Body of pancreas (tissue), 4 donors: ENCODE measurements around the gene C14orf132. TPM values are rescaled to one million over a fixed set of nuclear protein-coding genes. Genes with fewer than 3 reads are reported as not detected.

ENCODE experiments used
- ATAC-seq: fragments of 150-250 bp; one replicate; pipeline ENCODE4 v1.9.1; 2016
- DNase-seq, 4 donors: peaks; one replicate each; pipeline ENCODE4 v3.0.0-alpha.2; 2019
- H3K27ac ChIP-seq, 4 donors: fragments of 200-600 bp; sonication (generic); 1 replicate in 3 of 4; 2 replicates in 1 of 4; pipeline versions ENCODE4 v1.5.1 to v1.6.1; 2016 to 2019; ENCODE audit warnings: mild to moderate bottlenecking in 1 of 4, mixed read lengths in 1 of 4, moderate library complexity in 1 of 4
- H3K27me3 ChIP-seq, 2 donors: fragments of 200-600 bp; sonication (generic); one replicate each; pipeline ENCODE4 v1.6.0; 2016; ENCODE audit warnings: mild to moderate bottlenecking in 1 of 2
- H3K36me3 ChIP-seq, 2 donors: fragments of 200-600 bp; sonication (generic); replicated peaks in 1 of 2; 2 replicates each; pipeline ENCODE4 v1.5.1; 2016; ENCODE audit warnings: low read depth in 2 of 2; ENCODE audit not compliant: insufficient read depth in 1 of 2
- H3K4me1 ChIP-seq: fragments of 200-600 bp; sonication (generic); one replicate; pipeline ENCODE4 v1.6.0; 2016
- H3K4me3 ChIP-seq, 2 donors: fragments of 200-600 bp; sonication (generic); 1 replicate in 1 of 2; 2 replicates in 1 of 2; pipeline ENCODE4 v1.5.1; 2016 to 2019
- H3K9me3 ChIP-seq, 3 donors: fragments of 200-600 bp; sonication (generic); 1 replicate in 2 of 3; 2 replicates in 1 of 3; pipeline ENCODE4 v1.5.1; 2016
- CTCF ChIP-seq, 7 experiments: fragments of 450-650 bp in 4 of 7; fragments of 200-600 bp in 3 of 7; sonication (generic) in 3 of 7; IDR thresholded peaks; one replicate each; pipeline ENCODE4 v1.5.1; 2016 to 2019; ENCODE audit warnings: antibody characterized with exemption in 7 of 7
- POLR2A ChIP-seq, 3 donors: fragments of 450-650 bp; IDR thresholded peaks; one replicate each; pipeline ENCODE4 v1.6.1; 2016; ENCODE audit warnings: antibody characterized with exemption in 3 of 3, mild to moderate bottlenecking in 2 of 3
- WGBS, 2 donors: methylation state at CpG; one replicate each; pipeline ENCODE4 v1.1.5; 2017; 5-methylcytosine and 5-hydroxymethylcytosine counted together
- intact Hi-C: fragments of 100-400 bp; cut with DNase I; formaldehyde crosslinking; loops from one replicate; pipeline ENCODE4 v1.15.1; 2023
- total RNA-seq, 2 donors: library from RNA; depleted of rRNA; stranded (reverse); fragments of >200 nt; gene quantifications; one replicate each; pipeline ENCODE4 v1.1.0, GENCODE V29; 2016

The C14orf132 gene
- total RNA-seq, 2 donors from 2014 or later, result 4.4 to 4.6 TPM

GRCh38 chr14:96053600-96054381 lies 14.6 kb downstream of the C14orf132 start:
- H3K27me3 ChIP-seq, result no peaks in the 10 kb centered on the region
- H3K27ac ChIP-seq, result no peak overlapping the region
- peak in 3 of 4 donors; percentile 25 to 59 (median 38) for DNase-seq
- H3K9me3 ChIP-seq, result no peaks in the 10 kb centered on the region
- no peaks in the 10 kb centered on the region for H3K4me1 ChIP-seq
- intact Hi-C loops, result no loop called here
- H3K4me3 ChIP-seq, result no peak overlapping the region
- TF ChIP-seq POLR2A (IDR thresholded peaks at IDR 0.05) (no peak), CTCF (IDR thresholded peaks at IDR 0.05) (no peak)
- no peaks in the 10 kb centered on the region for H3K36me3 ChIP-seq
- ATAC-seq, result peak; percentile 63
- 69 to 80% methylated on average over 8 to 13 of the region's 13 CpGs for WGBS, 2 donors

DNA sequence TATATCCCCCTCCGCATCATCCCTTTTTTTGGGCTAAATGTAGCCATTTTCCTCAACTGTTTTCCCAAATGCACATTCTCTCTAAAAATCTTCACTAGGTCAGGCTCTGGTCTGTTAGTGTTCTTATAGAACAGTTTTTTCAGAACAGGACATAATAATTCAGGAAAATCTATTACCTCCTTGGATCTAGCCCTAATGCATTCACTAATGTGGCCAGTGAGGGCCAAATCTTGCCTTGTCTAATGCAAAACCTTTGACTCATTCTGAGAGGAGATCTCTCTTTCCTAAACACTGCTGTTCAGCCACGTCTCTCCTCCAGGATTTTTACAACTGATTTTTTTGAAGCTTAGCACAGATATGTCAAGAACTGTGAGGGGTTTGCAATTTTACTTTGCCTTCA lies 15.5 kb downstream of the C14orf132 start:
- WGBS, 2 donors, result 70 to 78% methylated on average over 2 of the region's 2 CpGs
- no peak for ATAC-seq
- no peaks in the 10 kb centered on the region for H3K9me3 ChIP-seq
- no peak overlapping the region for H3K4me3 ChIP-seq
- H3K27me3 ChIP-seq, result no peaks in the 10 kb centered on the region
- intact Hi-C loops, result no loop called here
- DNase-seq, result no peak
- H3K4me1 ChIP-seq, result no peaks in the 10 kb centered on the region
- TF ChIP-seq POLR2A (IDR thresholded peaks at IDR 0.05) (no peak), CTCF (IDR thresholded peaks at IDR 0.05) (no peak)
- no peaks in the 10 kb centered on the region for H3K36me3 ChIP-seq
- H3K27ac ChIP-seq, result no peak overlapping the region

- ATAC-seq, result no peak
- Histone ChIP-seq H3K27ac (no peak overlapping the region), H3K4me3 (no peak overlapping the region), H3K36me3 (no peaks in the 10 kb centered on the region), H3K27me3 (no peaks in the 10 kb centered on the region), H3K9me3 (no peaks in the 10 kb centered on the region), H3K4me1 (no peaks in the 10 kb centered on the region)
- 84 to 86% methylated on average over 9 to 12 of the region's 12 CpGs for WGBS, 2 donors
- intact Hi-C loops, result no loop called here
- no peak for DNase-seq
- TF ChIP-seq CTCF (IDR thresholded peaks at IDR 0.05), result no peak
- TF ChIP-seq POLR2A (IDR thresholded peaks at IDR 0.05), result no peak
Measured at GRCh38 chr14:96055065-96055752, 16.0 kb downstream of the C14orf132 start.

DNA sequence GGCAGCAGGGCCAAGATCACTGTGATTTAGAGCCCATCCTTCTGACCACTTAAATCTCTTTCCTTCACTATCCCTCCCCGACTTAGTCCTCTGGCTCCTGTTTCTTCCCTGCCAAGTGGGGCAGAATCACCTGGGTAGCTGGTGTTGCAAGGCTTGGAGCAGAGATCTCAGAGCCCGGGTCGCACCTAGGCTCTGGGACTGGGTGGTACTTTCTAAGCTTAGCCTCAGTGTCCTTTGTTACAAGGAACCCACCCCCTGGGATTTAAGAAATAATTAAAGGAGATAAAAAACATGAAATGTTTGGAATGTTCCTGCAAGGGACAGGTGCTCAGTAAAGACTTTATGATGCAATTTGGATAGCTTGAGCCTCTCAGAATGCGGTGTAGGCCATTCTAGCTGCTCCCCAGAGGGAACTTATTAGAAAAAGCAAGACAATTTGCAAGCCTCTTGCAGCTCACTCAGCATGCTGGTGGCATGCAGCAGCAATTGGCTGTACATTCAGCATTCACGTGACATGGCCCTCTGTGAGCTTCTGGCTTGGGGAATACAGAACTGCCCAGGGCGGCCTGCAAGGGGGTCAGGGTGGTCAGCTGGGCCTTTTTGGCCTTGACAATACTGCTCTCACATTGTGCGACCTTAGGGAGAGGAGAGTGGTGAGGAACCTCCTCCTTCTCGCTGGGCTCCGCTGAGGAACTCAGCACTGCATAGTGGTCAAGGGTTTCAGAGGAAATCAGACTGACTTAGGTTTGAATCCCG lies 16.8 kb downstream of the C14orf132 start:
- no peaks in the 10 kb centered on the region for H3K4me1 ChIP-seq
- ATAC-seq (no peak), DNase-seq (no peak)
- WGBS, 2 donors, result 59 to 61% methylated on average over 10 of the region's 10 CpGs
- TF ChIP-seq POLR2A (IDR thresholded peaks at IDR 0.05) (no peak), CTCF (IDR thresholded peaks at IDR 0.05) (no peak)
- no peak overlapping the region for H3K4me3 ChIP-seq
- no peaks in the 10 kb centered on the region for H3K27me3 ChIP-seq
- no peaks in the 10 kb centered on the region for H3K9me3 ChIP-seq
- no peaks in the 10 kb centered on the region for H3K36me3 ChIP-seq
- intact Hi-C loops, result no loop called here
- no peak overlapping the region for H3K27ac ChIP-seq
